WTC11 (cell line): ENCODE results near the gene GLI1. TPM values are rescaled to one million over a fixed set of nuclear protein-coding genes. Genes with fewer than 3 reads are reported as not detected.

ENCODE experiments used
- ATAC-seq: fragments of 200-7000 bp; cut with Tn5 transposase; 2 replicates; pipeline ENCODE4 v1.10.0; 2021; ENCODE audit warnings: mild to moderate bottlenecking, moderate library complexity
- CTCF ChIA-PET: fragments of 300-600 bp; sonication (Branson Sonifier 250); formaldehyde crosslinking; loops from one replicate; lab custom pipeline; 2021; ENCODE audit warnings: antibody characterized with exemption; lab: Charles Lee
- POLR2A ChIA-PET: fragments of 350-600 bp; sonication (Branson Sonifier 250); formaldehyde crosslinking; loops from one replicate; lab custom pipeline; 2021; ENCODE audit warnings: antibody characterized with exemption; lab: Charles Lee
- DNase-seq: peaks from one replicate; pipeline ENCODE4 v3.0.0; 2021; ENCODE audit warnings: low spot score
- H3K27ac Mint-ChIP-seq: 2 replicates; pipeline ENCODE4 v1.8.0; 2021; ENCODE audit warnings: mixed read lengths
- H3K27me3 Mint-ChIP-seq: 2 replicates; pipeline ENCODE4 v1.8.0; 2021; ENCODE audit warnings: low read depth, mild to moderate bottlenecking, moderate library complexity, mixed read lengths
- H3K36me3 Mint-ChIP-seq: 2 replicates; pipeline ENCODE4 v1.8.0; 2021; ENCODE audit warnings: mixed read lengths
- H3K4me1 Mint-ChIP-seq: 2 replicates; pipeline ENCODE4 v1.8.0; 2022; ENCODE audit warnings: mixed read lengths
- H3K4me3 Mint-ChIP-seq: 2 replicates; pipeline ENCODE4 v1.8.0; 2021; ENCODE audit warnings: mild to moderate bottlenecking, moderate library complexity, mixed read lengths
- H3K9me3 Mint-ChIP-seq: 2 replicates; pipeline ENCODE4 v1.8.0; 2021; ENCODE audit warnings: mixed read lengths
- CDX4 ChIP-seq: fragments of 250-450 bp; sonication (Bioruptor Pico); IDR thresholded peaks from 2 replicates; pipeline ENCODE4 v1.9.0; 2021; ENCODE audit warnings: moderate library complexity, mild to moderate bottlenecking, inconsistent platforms, borderline replicate concordance
- E2F4 ChIP-seq: sonication (generic); formaldehyde crosslinking; IDR thresholded peaks from 2 replicates; pipeline ENCODE4 v1.8.1; 2022; ENCODE audit warnings: low read depth, mild to moderate bottlenecking, moderate library complexity, missing genetic modification reagents, borderline replicate concordance
- FOXP1 ChIP-seq: sonication (generic); formaldehyde crosslinking; IDR thresholded peaks from 2 replicates; pipeline ENCODE4 v1.8.0; 2022; ENCODE audit warnings: missing genetic modification reagents, mild to moderate bottlenecking, moderate library complexity, borderline replicate concordance
- GTF2I ChIP-seq: fragments of 250-450 bp; sonication (Bioruptor Pico); conservative IDR thresholded peaks from 2 replicates; pipeline ENCODE4 v1.4.0; 2021; ENCODE audit warnings: mild to moderate bottlenecking
- IRF1 ChIP-seq: sonication (generic); formaldehyde crosslinking; IDR thresholded peaks from 2 replicates; pipeline ENCODE4 v1.8.0; 2023; ENCODE audit warnings: missing genetic modification reagents
- MLX ChIP-seq: sonication (generic); formaldehyde crosslinking; IDR thresholded peaks from 2 replicates; pipeline ENCODE4 v1.8.1; 2023; ENCODE audit warnings: mild to moderate bottlenecking, missing genetic modification reagents, moderate library complexity
- RORB ChIP-seq: fragments of 250-450 bp; sonication (Bioruptor Pico); IDR thresholded peaks from 2 replicates; pipeline ENCODE4 v1.9.0; 2021; ENCODE audit warnings: mild to moderate bottlenecking
- SMAD4 ChIP-seq: sonication (generic); formaldehyde crosslinking; IDR thresholded peaks from 2 replicates; pipeline ENCODE4 v1.8.0; 2022; ENCODE audit warnings: mild to moderate bottlenecking, missing genetic modification reagents
- SOX15 ChIP-seq: fragments of 250-450 bp; sonication (Bioruptor Pico); IDR thresholded peaks from 2 replicates; pipeline ENCODE4 v1.9.0; 2021; ENCODE audit warnings: mild to moderate bottlenecking
- ZNF138 ChIP-seq: sonication (generic); formaldehyde crosslinking; conservative IDR thresholded peaks from 2 replicates; pipeline ENCODE4 v1.8.1; 2022; ENCODE audit warnings: mild to moderate bottlenecking, moderate library complexity, missing genetic modification reagents
- ZNF532 ChIP-seq: fragments of 250-450 bp; sonication (Bioruptor Pico); IDR thresholded peaks from 2 replicates; pipeline ENCODE4 v1.9.0; 2021; ENCODE audit warnings: mild to moderate bottlenecking, borderline replicate concordance
- ZSCAN18 ChIP-seq: fragments of 250-450 bp; sonication (Bioruptor Pico); IDR thresholded peaks from 2 replicates; pipeline ENCODE4 v2.1.2; 2022; ENCODE audit warnings: mild to moderate bottlenecking, moderate library complexity
- total RNA-seq: library from RNA; stranded (reverse); gene quantifications from 3 replicates; pipeline ENCODE4 v1.2.3, GENCODE V29; 2021

GLI1 gene
- total RNA-seq, 1 experiment from 2014 or later = 16.2 TPM

GRCh38 chr12:57456145-57456700, 3.4 kb upstream of the GLI1 start (continued):
- TF ChIP-seq ZNF532 (CRISPR knock-in tag) = peak; percentile 30; the same call in 1 of the 2 replicates

- H3K27me3 Mint-ChIP-seq = no peaks in the 10 kb centered on the region
- POLR2A ChIA-PET = interaction anchor here (1.2 kb wide), 1 partner anchor 115 kb away, joined by 3 read pairs; no protein-coding TSS in a partner anchor
- CTCF ChIA-PET = interaction anchor here (1.6 to 9.4 kb wide), 13 partner anchors 18 to 243 kb away, joined by 6 to 245 read pairs (median 20); partner anchors contain the start of gene INHBC
- DNase-seq = no peak
- peak overlapping the region; percentile 69 for H3K4me3 Mint-ChIP-seq
- H3K9me3 Mint-ChIP-seq = no peaks in the 10 kb centered on the region
- ATAC-seq = no peak
- TF ChIP-seq SMAD4 (CRISPR knock-in tag) (no peak), IRF1 (no peak), ZNF138 (CRISPR knock-in tag) (no peak), FOXP1 (CRISPR knock-in tag) (no peak), GTF2I (CRISPR knock-in tag) (no peak), RORB (CRISPR knock-in tag) (no peak), CDX4 (CRISPR knock-in tag) (no peak), MLX (CRISPR knock-in tag) (no peak), E2F4 (CRISPR knock-in tag) (no peak), ZSCAN18 (CRISPR knock-in tag) (no peak), SOX15 (no peak)
- peaks cover 53% of the 10 kb centered on the region for H3K4me1 Mint-ChIP-seq
- H3K27ac Mint-ChIP-seq = no peak overlapping the region
- H3K36me3 Mint-ChIP-seq = no peaks in the 10 kb centered on the region
Observed at GRCh38 chr12:57456737-57457490, 2.7 kb upstream of the GLI1 start.
